ENCODE measurements around the gene AKR1D1. TPM values are rescaled to one million over a fixed set of nuclear protein-coding genes. Genes with fewer than 3 reads are reported as not detected.
A peak's percentile ranks its signal among the peaks of the same experiment; 100 is the strongest.
"Not testable (repeated sequence)": the region's sequence is repeated elsewhere in the genome, so short reads cannot be mapped to it uniquely, and the experiment has no call there.

The AKR1D1 gene
- polyA plus RNA-seq, 1 donor, result 4.4 TPM

- H3K27ac ChIP-seq (ENCODE audit: low read length), result no peak overlapping the region
- H3K9me3 ChIP-seq (ENCODE audit: control insufficient read depth, low read depth, low read length), result no peaks in the 10 kb centered on the region
- no peaks in the 10 kb centered on the region for H3K36me3 ChIP-seq (ENCODE audit: control insufficient read depth, insufficient read depth, low read length)
- no peaks in the 10 kb centered on the region for H3K4me1 ChIP-seq (ENCODE audit: control insufficient read depth, insufficient read depth, low read length)
- H3K4me3 ChIP-seq (ENCODE audit: low read length), result no peak overlapping the region
- DNase-seq, result no peak
- WGBS (ENCODE audit: insufficient coverage, low lambda C conversion rate), result 83% methylated on average over 2 of the region's 2 CpGs
- H3K27me3 ChIP-seq (ENCODE audit: control insufficient read depth, insufficient read depth, low read length), result no peaks in the 10 kb centered on the region
Measured at GRCh38 chr7:138044897-138045296, 31.4 kb upstream of the AKR1D1 start.

GRCh38 chr7:138047907-138048306 is 28.4 kb upstream of the AKR1D1 start:
- WGBS (ENCODE audit: insufficient coverage, low lambda C conversion rate), result no CpG with 5 or more reads among the region's 3 CpGs
- Histone ChIP-seq H3K27me3 (ENCODE audit: control insufficient read depth, insufficient read depth, low read length) (no peaks in the 10 kb centered on the region), H3K27ac (ENCODE audit: low read length) (no peak overlapping the region), H3K4me1 (ENCODE audit: control insufficient read depth, insufficient read depth, low read length) (no peaks in the 10 kb centered on the region), H3K9me3 (ENCODE audit: control insufficient read depth, low read depth, low read length) (no peaks in the 10 kb centered on the region), H3K36me3 (ENCODE audit: control insufficient read depth, insufficient read depth, low read length) (no peaks in the 10 kb centered on the region), H3K4me3 (ENCODE audit: low read length) (no peak overlapping the region)
- no peak for DNase-seq

DNA sequence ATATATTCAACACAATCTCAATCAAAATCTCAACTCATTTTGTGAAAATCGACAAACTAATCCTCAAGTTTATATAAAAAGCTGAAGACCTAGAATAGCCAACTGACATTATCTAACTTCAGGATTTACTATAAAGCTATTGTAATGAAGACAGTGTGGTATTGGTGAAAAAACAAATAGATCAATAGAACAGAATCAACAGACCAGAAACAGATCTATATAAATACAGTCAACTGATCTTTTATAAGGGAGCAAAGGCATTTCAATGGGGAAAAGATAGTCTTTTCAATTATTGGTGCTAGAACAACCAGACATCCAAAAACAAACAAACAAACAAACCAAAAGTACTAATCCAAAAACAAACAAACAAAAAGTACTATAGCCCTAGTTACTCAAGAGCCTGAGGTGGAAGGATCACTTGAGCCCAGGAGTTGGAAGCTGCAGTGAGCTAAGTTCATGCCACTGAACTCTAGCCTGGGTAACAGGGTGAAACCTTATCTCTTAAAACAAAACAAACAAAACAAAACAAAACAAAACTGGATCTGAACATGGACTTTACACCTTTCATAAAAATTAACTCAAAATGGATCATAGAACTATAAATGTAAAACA is 26.6 kb upstream of the AKR1D1 start:
- Histone ChIP-seq H3K4me3 (ENCODE audit: low read length) (no peak overlapping the region), H3K27ac (ENCODE audit: low read length) (no peak overlapping the region), H3K9me3 (ENCODE audit: control insufficient read depth, low read depth, low read length) (no peaks in the 10 kb centered on the region), H3K27me3 (ENCODE audit: control insufficient read depth, insufficient read depth, low read length) (no peaks in the 10 kb centered on the region), H3K4me1 (ENCODE audit: control insufficient read depth, insufficient read depth, low read length) (no peaks in the 10 kb centered on the region), H3K36me3 (ENCODE audit: control insufficient read depth, insufficient read depth, low read length) (no peaks in the 10 kb centered on the region)
- DNase-seq, result peak in 1 of 2 donors; percentile 42
- WGBS (ENCODE audit: insufficient coverage, low lambda C conversion rate), result 100% methylated on average over 1 of the region's 1 CpG

DNA sequence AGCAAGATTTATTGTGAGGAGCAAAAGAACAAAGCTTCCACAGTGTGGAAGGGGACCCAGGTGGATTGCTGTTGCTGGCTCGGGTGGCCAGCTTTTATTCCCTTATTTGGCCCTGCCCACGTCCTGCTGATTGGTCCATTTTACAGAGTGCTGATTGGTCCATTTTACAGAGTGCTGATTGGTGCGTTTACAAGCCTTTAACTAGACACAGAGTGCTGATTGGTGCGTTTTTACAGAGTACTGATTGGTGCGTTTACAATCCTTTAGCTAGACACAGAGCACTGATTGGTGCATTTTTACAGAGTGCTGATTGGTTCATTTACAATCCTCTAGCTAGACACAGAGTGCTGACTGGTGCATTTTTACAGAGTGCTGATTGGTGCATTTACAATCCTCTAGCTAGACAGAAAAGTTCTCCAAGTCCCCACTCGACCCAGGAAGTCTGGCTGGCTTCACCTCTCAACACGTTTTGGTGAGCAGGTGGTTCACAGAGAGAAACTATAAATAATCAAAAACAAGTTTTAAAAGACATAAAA is 24.5 kb upstream of the AKR1D1 start:
- not testable (repeated sequence) for H3K27me3 ChIP-seq (ENCODE audit: control insufficient read depth, insufficient read depth, low read length); H3K27ac ChIP-seq (ENCODE audit: low read length); DNase-seq; H3K36me3 ChIP-seq (ENCODE audit: control insufficient read depth, insufficient read depth, low read length); H3K4me3 ChIP-seq (ENCODE audit: low read length); H3K9me3 ChIP-seq (ENCODE audit: control insufficient read depth, low read depth, low read length); H3K4me1 ChIP-seq (ENCODE audit: control insufficient read depth, insufficient read depth, low read length)
- WGBS (ENCODE audit: insufficient coverage, low lambda C conversion rate), result no CpG with 5 or more reads among the region's 7 CpGs

GRCh38 chr7:138052696-138053095 is 23.6 kb upstream of the AKR1D1 start:
- no peak for DNase-seq
- no peaks in the 10 kb centered on the region for H3K9me3 ChIP-seq (ENCODE audit: control insufficient read depth, low read depth, low read length)
- H3K27ac ChIP-seq (ENCODE audit: low read length), result no peak overlapping the region
- no peaks in the 10 kb centered on the region for H3K27me3 ChIP-seq (ENCODE audit: control insufficient read depth, insufficient read depth, low read length)
- no peaks in the 10 kb centered on the region for H3K36me3 ChIP-seq (ENCODE audit: control insufficient read depth, insufficient read depth, low read length)
- WGBS (ENCODE audit: insufficient coverage, low lambda C conversion rate), result no CpG with 5 or more reads among the region's 3 CpGs
- H3K4me1 ChIP-seq (ENCODE audit: control insufficient read depth, insufficient read depth, low read length), result no peaks in the 10 kb centered on the region
- no peak overlapping the region for H3K4me3 ChIP-seq (ENCODE audit: low read length)

DNA sequence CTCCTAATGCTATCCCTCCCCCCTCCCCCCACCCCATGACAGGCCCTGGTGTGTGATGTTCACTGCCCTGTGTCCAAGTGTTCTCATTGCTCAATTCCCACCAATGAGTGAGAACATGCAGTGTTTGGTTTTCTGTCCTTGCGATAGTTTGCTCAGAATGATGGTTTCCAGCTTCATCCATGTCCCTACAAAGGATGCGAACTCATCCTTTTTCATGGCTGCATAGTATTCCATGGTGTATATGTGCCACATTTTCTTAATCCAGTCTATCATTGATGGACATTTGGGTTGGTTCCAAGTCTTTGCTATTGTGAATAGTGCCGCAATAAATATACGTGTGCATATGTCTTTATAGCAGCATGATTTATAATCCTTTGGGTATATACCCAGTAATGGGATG is 20.6 kb upstream of the AKR1D1 start:
- DNase-seq; H3K36me3 ChIP-seq (ENCODE audit: control insufficient read depth, insufficient read depth, low read length); H3K9me3 ChIP-seq (ENCODE audit: control insufficient read depth, low read depth, low read length); H3K27me3 ChIP-seq (ENCODE audit: control insufficient read depth, insufficient read depth, low read length); H3K4me3 ChIP-seq (ENCODE audit: low read length); H3K4me1 ChIP-seq (ENCODE audit: control insufficient read depth, insufficient read depth, low read length); H3K27ac ChIP-seq (ENCODE audit: low read length): not testable (repeated sequence)
- WGBS (ENCODE audit: insufficient coverage, low lambda C conversion rate), result no CpG with 5 or more reads among the region's 4 CpGs

DNA sequence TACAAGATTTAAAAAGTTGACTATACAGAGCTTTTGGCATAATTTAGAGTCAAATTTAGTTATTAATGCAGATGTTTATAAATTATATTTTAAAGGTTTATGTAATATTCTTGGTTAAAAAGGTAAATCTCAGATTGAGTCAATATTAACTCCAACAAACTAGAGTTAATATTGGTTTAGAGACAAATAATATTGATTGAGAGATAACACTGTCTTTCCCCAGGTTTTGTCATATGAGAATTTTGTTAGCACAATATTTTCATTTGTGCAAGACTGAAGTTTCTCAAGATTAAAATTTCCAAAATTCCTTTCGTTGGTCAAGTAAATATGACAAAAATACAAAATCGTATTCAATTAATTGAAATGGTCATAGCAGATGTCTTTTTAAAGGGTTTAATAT is 12.9 kb upstream of the AKR1D1 start:
- WGBS (ENCODE audit: insufficient coverage, low lambda C conversion rate), result 92% methylated on average over 2 of the region's 2 CpGs

GRCh38 chr7:138064856-138065357 is 11.4 kb upstream of the AKR1D1 start:
- peak; percentile 38 to 68 for DNase-seq
- Histone ChIP-seq H3K4me3 (ENCODE audit: low read length) (peak overlapping the region; percentile 23), H3K27ac (ENCODE audit: low read length) (peak overlapping the region; percentile 81), H3K4me1 (ENCODE audit: control insufficient read depth, insufficient read depth, low read length) (peaks cover 4% of the 10 kb centered on the region), H3K27me3 (ENCODE audit: control insufficient read depth, insufficient read depth, low read length) (no peaks in the 10 kb centered on the region), H3K9me3 (ENCODE audit: control insufficient read depth, low read depth, low read length) (no peaks in the 10 kb centered on the region), H3K36me3 (ENCODE audit: control insufficient read depth, insufficient read depth, low read length) (no peaks in the 10 kb centered on the region)
- no CpG with 5 or more reads among the region's 5 CpGs for WGBS (ENCODE audit: insufficient coverage, low lambda C conversion rate)

More for the DNA sequence above, 12.9 kb upstream of the AKR1D1 start:
- H3K27me3 ChIP-seq (ENCODE audit: control insufficient read depth, insufficient read depth, low read length), result no peaks in the 10 kb centered on the region
- DNase-seq, result no peak
- no peaks in the 10 kb centered on the region for H3K36me3 ChIP-seq (ENCODE audit: control insufficient read depth, insufficient read depth, low read length)
- no peaks in the 10 kb centered on the region for H3K4me1 ChIP-seq (ENCODE audit: control insufficient read depth, insufficient read depth, low read length)
- no peaks in the 10 kb centered on the region for H3K9me3 ChIP-seq (ENCODE audit: control insufficient read depth, low read depth, low read length)
- H3K4me3 ChIP-seq (ENCODE audit: low read length), result no peak overlapping the region
- no peak overlapping the region for H3K27ac ChIP-seq (ENCODE audit: low read length)

DNA sequence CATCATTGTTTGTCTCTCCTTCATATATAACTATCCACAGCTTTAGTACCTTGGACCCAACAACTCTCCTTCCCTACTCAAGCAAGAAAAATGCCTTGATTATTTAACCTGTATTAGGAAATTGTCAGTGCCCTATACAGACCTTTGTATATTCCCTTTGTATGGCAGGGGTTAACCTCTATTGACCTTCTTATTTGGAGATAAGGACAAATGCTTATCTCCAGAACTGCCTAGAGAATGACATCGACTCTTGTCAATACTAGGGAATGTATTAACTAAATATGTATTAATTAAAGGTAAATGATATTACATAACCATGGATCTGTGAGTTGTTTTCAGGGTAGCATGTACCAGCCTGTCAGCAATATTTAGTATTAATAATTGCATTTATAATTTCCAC is 10.4 kb upstream of the AKR1D1 start:
- DNase-seq, result peak in 1 of 2 donors; percentile 14
- no CpG with 5 or more reads among the region's 1 CpG for WGBS (ENCODE audit: insufficient coverage, low lambda C conversion rate)
- H3K4me1 ChIP-seq (ENCODE audit: control insufficient read depth, insufficient read depth, low read length), result peaks cover 4% of the 10 kb centered on the region
- peak overlapping the region; percentile 23 for H3K4me3 ChIP-seq (ENCODE audit: low read length)
- no peaks in the 10 kb centered on the region for H3K27me3 ChIP-seq (ENCODE audit: control insufficient read depth, insufficient read depth, low read length)
- peak overlapping the region; percentile 81 for H3K27ac ChIP-seq (ENCODE audit: low read length)
- no peaks in the 10 kb centered on the region for H3K36me3 ChIP-seq (ENCODE audit: control insufficient read depth, insufficient read depth, low read length)
- H3K9me3 ChIP-seq (ENCODE audit: control insufficient read depth, low read depth, low read length), result no peaks in the 10 kb centered on the region

DNA sequence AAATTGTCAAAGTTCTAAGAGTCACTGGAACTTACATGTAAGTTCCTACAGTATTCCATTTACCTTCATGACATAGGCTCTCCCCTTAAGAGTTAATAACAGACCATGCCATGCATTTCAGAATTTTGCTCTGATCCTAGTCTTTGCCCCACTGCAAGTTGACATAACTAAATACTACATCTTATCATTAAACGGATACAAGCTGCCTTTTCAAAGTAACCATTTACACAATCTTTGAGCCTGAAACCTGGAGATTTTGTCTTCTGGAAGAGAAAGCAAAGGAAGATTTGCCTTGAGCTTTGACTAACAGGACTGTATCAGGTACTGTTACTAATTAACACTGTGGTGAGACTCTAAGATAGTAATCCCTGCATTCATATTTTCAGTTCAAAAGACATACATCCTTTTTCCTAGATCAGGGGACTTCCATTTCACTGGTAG is 9.3 kb upstream of the AKR1D1 start:
- Histone ChIP-seq H3K27me3 (ENCODE audit: control insufficient read depth, insufficient read depth, low read length) (no peaks in the 10 kb centered on the region), H3K4me3 (ENCODE audit: low read length) (peak overlapping the region; percentile 23), H3K9me3 (ENCODE audit: control insufficient read depth, low read depth, low read length) (no peaks in the 10 kb centered on the region), H3K27ac (ENCODE audit: low read length) (peak overlapping the region; percentile 81), H3K4me1 (ENCODE audit: control insufficient read depth, insufficient read depth, low read length) (peaks cover 4% of the 10 kb centered on the region), H3K36me3 (ENCODE audit: control insufficient read depth, insufficient read depth, low read length) (no peaks in the 10 kb centered on the region)
- DNase-seq, result peak in 1 of 2 donors; percentile 53
- WGBS (ENCODE audit: insufficient coverage, low lambda C conversion rate), result no CpG with 5 or more reads among the region's 1 CpG

GRCh38 chr7:138067774-138068173 is 8.5 kb upstream of the AKR1D1 start:
- peak in 1 of 2 donors; percentile 65 for DNase-seq
- no peaks in the 10 kb centered on the region for H3K9me3 ChIP-seq (ENCODE audit: control insufficient read depth, low read depth, low read length)
- peaks cover 4% of the 10 kb centered on the region for H3K4me1 ChIP-seq (ENCODE audit: control insufficient read depth, insufficient read depth, low read length)
- no peaks in the 10 kb centered on the region for H3K27me3 ChIP-seq (ENCODE audit: control insufficient read depth, insufficient read depth, low read length)
- H3K27ac ChIP-seq (ENCODE audit: low read length), result peak overlapping the region; percentile 81
- WGBS (ENCODE audit: insufficient coverage, low lambda C conversion rate), result 53% methylated on average over 2 of the region's 3 CpGs
- H3K4me3 ChIP-seq (ENCODE audit: low read length), result no peak overlapping the region
- H3K36me3 ChIP-seq (ENCODE audit: control insufficient read depth, insufficient read depth, low read length), result no peaks in the 10 kb centered on the region

All from large intestine (tissue), 3 donors.